ENCODE results near the gene PPP6R2.

The PPP6R2 gene

DNA sequence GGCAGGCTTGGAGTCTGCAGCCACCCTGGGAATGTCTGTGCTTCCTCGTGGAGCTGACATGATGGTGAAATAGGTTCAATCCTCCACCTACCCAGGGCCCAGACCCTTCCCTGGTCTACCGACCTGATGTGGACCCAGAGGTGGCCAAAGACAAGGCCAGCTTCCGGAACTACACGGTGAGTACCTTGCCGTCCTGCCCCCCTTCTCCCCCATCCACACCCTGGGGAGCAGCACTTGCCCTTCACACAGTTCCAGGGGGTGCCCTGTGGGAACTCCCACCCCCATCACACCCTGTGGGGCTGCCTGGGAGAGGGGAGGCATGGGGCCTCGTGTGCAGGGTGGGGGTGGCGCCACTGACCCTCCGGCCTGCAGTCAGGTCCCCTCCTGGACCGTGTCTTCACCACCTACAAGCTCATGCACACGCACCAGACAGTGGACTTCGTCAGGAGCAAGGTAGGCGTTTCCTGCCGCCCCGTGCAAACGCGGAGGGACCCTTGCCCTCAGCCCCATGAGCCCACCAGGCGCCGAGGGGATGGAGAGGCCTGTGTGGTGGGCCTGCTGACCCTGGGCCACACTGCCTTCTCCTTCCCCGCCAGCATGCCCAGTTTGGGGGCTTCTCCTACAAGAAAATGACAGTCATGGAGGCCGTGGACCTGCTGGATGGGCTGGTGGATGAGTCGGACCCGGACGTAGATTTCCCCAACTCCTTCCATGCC lies 144.3 kb downstream of the PPP6R2 start:
- Histone ChIP-seq H3K36me3 (ENCODE audit: insufficient read depth) (no peaks in the 10 kb centered on the region), H3K4me3 (IDR thresholded peaks at IDR 0.05; ENCODE audit: insufficient read depth, low read depth, low read length) (no peak overlapping the region), H3K4me1 (ENCODE audit: low read depth, poor library complexity, severe bottlenecking) (no peaks in the 10 kb centered on the region), H2AFZ (ENCODE audit: low read depth) (no peak overlapping the region), H3K9ac (no peak overlapping the region), H3K27ac (no peak overlapping the region), H3K27me3 (ENCODE audit: insufficient read depth, low read depth) (no peaks in the 10 kb centered on the region), H3K79me2 (ENCODE audit: insufficient read depth, low read depth) (no peaks in the 10 kb centered on the region), H3K4me2 (no peak overlapping the region), H4K20me1 (ENCODE audit: insufficient read depth) (no peaks in the 10 kb centered on the region)
- TF ChIP-seq CTCF (conservative IDR thresholded peaks at IDR 0.05; ENCODE audit: low read depth, low read length) = no peak

- no peaks in the 10 kb centered on the region for H3K79me2 ChIP-seq (ENCODE audit: insufficient read depth, low read depth)
- TF ChIP-seq CTCF (conservative IDR thresholded peaks at IDR 0.05; ENCODE audit: low read depth, low read length) = no peak
- H3K27ac ChIP-seq = no peak overlapping the region
- H3K36me3 ChIP-seq (ENCODE audit: insufficient read depth) = no peaks in the 10 kb centered on the region
- no peaks in the 10 kb centered on the region for H3K27me3 ChIP-seq (ENCODE audit: insufficient read depth, low read depth)
- H3K4me1 ChIP-seq (ENCODE audit: low read depth, poor library complexity, severe bottlenecking) = no peaks in the 10 kb centered on the region
- H2AFZ ChIP-seq (ENCODE audit: low read depth) = no peak overlapping the region
- no peak overlapping the region for H3K4me3 ChIP-seq (IDR thresholded peaks at IDR 0.05; ENCODE audit: insufficient read depth, low read depth, low read length)
- H3K4me2 ChIP-seq = no peak overlapping the region
- no peaks in the 10 kb centered on the region for H4K20me1 ChIP-seq (ENCODE audit: insufficient read depth)
- H3K9ac ChIP-seq = no peak overlapping the region
Observed at GRCh38 chr22:50488006-50488677, 145.0 kb downstream of the PPP6R2 start.

DNA sequence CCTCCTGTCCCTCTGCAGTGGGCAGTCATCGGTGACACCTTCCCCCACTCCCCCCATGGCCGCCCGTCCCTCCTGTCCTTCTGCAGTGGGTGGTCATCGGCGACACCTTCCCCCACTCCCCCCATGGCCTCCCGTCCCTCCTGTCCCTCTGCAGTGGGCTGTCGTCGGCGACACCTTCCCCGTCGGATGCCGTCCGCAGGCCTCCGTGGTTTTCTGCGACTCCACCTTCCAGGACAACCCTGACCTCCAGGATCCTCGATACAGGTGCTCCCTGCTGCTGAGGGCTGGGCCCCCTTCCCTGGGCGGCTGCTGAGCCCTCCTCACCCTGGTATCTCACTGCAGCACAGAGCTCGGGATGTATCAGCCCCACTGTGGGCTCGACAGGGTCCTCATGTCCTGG lies 145.8 kb downstream of the PPP6R2 start:
- Histone ChIP-seq H3K4me3 (IDR thresholded peaks at IDR 0.05; ENCODE audit: insufficient read depth, low read depth, low read length) (no peak overlapping the region), H3K27ac (no peak overlapping the region), H4K20me1 (ENCODE audit: insufficient read depth) (no peaks in the 10 kb centered on the region), H3K4me2 (no peak overlapping the region), H3K79me2 (ENCODE audit: insufficient read depth, low read depth) (no peaks in the 10 kb centered on the region), H3K27me3 (ENCODE audit: insufficient read depth, low read depth) (no peaks in the 10 kb centered on the region), H3K4me1 (ENCODE audit: low read depth, poor library complexity, severe bottlenecking) (no peaks in the 10 kb centered on the region), H3K36me3 (ENCODE audit: insufficient read depth) (no peaks in the 10 kb centered on the region), H2AFZ (ENCODE audit: low read depth) (no peak overlapping the region), H3K9ac (no peak overlapping the region)
- TF ChIP-seq CTCF (conservative IDR thresholded peaks at IDR 0.05; ENCODE audit: low read depth, low read length) = no peak

DNA sequence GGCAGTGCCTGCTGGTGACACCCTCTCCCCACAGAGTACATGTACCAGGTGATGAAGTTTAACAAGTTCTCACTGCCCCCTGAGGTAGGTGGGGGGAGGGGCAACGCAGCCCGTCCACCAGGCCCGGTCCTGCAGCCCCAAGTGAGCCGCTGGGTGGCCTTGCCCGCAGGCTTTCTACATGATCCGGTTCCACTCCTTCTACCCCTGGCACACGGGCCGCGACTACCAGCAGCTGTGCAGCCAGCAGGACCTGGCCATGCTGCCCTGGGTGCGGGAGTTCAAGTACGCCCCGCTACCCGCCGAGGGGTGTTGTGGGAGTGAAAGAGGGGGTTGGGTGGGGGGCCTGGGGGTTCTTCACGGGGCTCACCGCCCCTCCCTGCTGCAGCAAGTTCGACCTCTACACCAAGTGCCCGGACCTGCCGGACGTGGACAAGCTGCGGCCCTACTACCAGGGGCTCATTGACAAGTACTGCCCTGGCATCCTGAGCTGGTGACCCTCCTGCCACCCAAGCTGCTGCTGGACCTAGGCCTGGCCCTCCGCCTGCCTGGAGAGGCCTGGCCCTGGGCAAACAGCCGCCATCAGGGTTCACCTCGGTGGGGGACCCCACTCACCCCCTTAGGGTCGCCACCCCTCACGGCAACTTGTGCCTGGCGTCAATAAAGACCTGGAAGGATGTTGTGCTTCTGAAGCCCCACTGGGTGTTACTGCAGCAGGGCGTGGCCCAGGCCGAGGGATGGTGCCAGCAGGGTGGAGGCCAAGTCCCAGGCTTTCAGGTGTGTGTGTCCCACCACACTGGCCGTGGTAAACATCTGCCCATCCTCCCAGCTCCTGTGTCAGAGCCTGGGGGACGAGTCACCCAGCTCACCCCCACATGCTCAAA lies 146.5 kb downstream of the PPP6R2 start:
- no peaks in the 10 kb centered on the region for H4K20me1 ChIP-seq (ENCODE audit: insufficient read depth)
- H3K4me1 ChIP-seq (ENCODE audit: low read depth, poor library complexity, severe bottlenecking) = no peaks in the 10 kb centered on the region
- no peak overlapping the region for H3K27ac ChIP-seq
- no peaks in the 10 kb centered on the region for H3K79me2 ChIP-seq (ENCODE audit: insufficient read depth, low read depth)
- no peak for TF ChIP-seq CTCF (conservative IDR thresholded peaks at IDR 0.05; ENCODE audit: low read depth, low read length)
- H2AFZ ChIP-seq (ENCODE audit: low read depth) = no peak overlapping the region
- no peaks in the 10 kb centered on the region for H3K36me3 ChIP-seq (ENCODE audit: insufficient read depth)
- no peak overlapping the region for H3K4me3 ChIP-seq (IDR thresholded peaks at IDR 0.05; ENCODE audit: insufficient read depth, low read depth, low read length)
- H3K4me2 ChIP-seq = no peak overlapping the region
- H3K27me3 ChIP-seq (ENCODE audit: insufficient read depth, low read depth) = no peaks in the 10 kb centered on the region
- H3K9ac ChIP-seq = no peak overlapping the region
